Neural progenitor cell (in vitro differentiated cells): ENCODE measurements around the gene CDC42SE2.

Source experiments
- CTCF ChIP-seq: fragments of 200-600 bp; sonication (generic); IDR thresholded peaks from 2 replicates; pipeline ENCODE4 v1.5.1; 2017; ENCODE audit warnings: antibody characterized with exemption, mild to moderate bottlenecking
- EZH2 ChIP-seq: fragments of 200-600 bp; sonication (generic); IDR thresholded peaks from 2 replicates; pipeline ENCODE4 v1.6.1; 2017; ENCODE audit warnings: antibody characterized with exemption, mild to moderate bottlenecking, moderate library complexity

- TF ChIP-seq CTCF: no peak
- TF ChIP-seq EZH2: no peak
These were observed 92.8 kb downstream of the CDC42SE2 start for GRCh38 chr5:131356619-131357018.
